ENCODE measurements around the gene TRIM52.

DNA sequence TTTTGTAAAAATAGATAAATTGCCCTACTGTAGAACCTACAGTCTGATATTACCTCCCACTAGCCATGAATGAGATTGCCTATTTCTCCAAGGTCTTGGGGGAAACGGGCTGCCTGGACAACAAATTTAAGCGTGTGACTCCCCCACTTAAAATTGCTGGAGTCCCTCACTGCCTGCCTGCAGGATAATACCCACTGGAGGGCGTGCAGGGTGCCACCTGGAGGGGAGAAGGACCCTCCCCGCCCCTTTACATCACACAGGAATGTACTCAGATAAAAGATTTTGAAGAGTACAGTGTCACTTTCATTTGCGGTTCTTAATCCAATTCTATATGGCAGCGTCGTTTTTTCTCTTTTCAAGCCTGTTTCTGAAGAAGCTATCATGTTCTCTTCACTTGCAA, 49.7 kb downstream of the TRIM52 start:
- TF ChIP-seq EGR1 (IDR thresholded peaks at IDR 0.05) (no peak), ZBTB7A (IDR thresholded peaks at IDR 0.05; ENCODE audit: low read depth) (no peak), RAD21 (IDR thresholded peaks at IDR 0.05; ENCODE audit: low read depth) (no peak), YY1 (IDR thresholded peaks at IDR 0.05; ENCODE audit: low read depth) (no peak), TAF1 (IDR thresholded peaks at IDR 0.05; ENCODE audit: low read depth) (no peak), CEBPB (IDR thresholded peaks at IDR 0.05) (no peak), FOXM1 (IDR thresholded peaks at IDR 0.05; ENCODE audit: borderline replicate concordance, low read depth) (no peak), EP300 (IDR thresholded peaks at IDR 0.05; ENCODE audit: borderline replicate concordance) (no peak), TEAD4 (IDR thresholded peaks at IDR 0.05) (no peak), CREB1 (IDR thresholded peaks at IDR 0.05; ENCODE audit: low read depth) (no peak), TCF12 (IDR thresholded peaks at IDR 0.05; ENCODE audit: low read depth) (no peak)
- TF ChIP-seq, protein P1, sequence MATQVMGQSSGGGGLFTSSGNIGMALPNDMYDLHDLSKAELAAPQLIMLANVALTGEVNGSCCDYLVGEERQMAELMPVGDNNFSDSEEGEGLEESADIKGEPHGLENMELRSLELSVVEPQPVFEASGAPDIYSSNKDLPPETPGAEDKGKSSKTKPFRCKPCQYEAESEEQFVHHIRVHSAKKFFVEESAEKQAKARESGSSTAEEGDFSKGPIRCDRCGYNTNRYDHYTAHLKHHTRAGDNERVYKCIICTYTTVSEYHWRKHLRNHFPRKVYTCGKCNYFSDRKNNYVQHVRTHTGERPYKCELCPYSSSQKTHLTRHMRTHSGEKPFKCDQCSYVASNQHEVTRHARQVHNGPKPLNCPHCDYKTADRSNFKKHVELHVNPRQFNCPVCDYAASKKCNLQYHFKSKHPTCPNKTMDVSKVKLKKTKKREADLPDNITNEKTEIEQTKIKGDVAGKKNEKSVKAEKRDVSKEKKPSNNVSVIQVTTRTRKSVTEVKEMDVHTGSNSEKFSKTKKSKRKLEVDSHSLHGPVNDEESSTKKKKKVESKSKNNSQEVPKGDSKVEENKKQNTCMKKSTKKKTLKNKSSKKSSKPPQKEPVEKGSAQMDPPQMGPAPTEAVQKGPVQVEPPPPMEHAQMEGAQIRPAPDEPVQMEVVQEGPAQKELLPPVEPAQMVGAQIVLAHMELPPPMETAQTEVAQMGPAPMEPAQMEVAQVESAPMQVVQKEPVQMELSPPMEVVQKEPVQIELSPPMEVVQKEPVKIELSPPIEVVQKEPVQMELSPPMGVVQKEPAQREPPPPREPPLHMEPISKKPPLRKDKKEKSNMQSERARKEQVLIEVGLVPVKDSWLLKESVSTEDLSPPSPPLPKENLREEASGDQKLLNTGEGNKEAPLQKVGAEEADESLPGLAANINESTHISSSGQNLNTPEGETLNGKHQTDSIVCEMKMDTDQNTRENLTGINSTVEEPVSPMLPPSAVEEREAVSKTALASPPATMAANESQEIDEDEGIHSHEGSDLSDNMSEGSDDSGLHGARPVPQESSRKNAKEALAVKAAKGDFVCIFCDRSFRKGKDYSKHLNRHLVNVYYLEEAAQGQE (IDR thresholded peaks at IDR 0.05; ENCODE audit: low read depth) = no peak
- TF ChIP-seq, protein P2, sequence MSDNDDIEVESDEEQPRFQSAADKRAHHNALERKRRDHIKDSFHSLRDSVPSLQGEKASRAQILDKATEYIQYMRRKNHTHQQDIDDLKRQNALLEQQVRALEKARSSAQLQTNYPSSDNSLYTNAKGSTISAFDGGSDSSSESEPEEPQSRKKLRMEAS (IDR thresholded peaks at IDR 0.05) = no peak

Data from Ishikawa (cell line).